GM12874 (cell line): ENCODE data around the gene MAP2.

ENCODE experiments used
- TF ChIP-seq, protein P1 (sequence below): IDR thresholded peaks from 2 replicates; pipeline ENCODE4 v1.5.1; 2011; ENCODE audit warnings: low read depth, mild to moderate bottlenecking, control low read depth, low read length, moderate library complexity; ENCODE audit not compliant: insufficient read depth

The MAP2 gene

DNA sequence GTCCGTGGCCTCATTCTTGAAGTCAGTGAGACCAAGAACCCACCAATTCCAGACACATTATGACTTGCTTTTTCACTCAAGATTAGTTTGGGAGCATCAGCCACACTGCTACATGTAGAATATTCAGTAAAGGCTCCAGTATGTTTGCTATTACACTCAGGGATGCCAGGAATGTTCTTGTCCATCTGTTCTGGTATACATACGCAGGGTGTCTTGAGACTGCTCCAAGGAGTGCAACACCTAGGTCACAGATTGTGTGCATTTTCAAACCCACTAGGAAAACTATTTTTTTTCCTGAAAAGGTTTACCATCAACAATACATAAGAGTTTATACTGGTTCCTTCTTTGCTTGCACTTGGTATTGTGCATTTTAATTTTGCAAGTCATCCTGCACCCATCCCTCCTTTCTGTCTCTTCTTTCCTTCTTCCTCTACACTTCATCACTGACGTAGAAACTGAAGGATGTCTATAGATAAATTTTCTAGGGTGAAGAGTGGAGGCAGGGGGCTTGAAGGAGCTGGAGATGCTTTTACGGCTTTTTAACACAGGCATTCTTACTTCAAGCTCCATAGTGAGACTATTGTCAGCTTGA, 35.3 kb upstream of the MAP2 start:
- TF ChIP-seq, protein P1, sequence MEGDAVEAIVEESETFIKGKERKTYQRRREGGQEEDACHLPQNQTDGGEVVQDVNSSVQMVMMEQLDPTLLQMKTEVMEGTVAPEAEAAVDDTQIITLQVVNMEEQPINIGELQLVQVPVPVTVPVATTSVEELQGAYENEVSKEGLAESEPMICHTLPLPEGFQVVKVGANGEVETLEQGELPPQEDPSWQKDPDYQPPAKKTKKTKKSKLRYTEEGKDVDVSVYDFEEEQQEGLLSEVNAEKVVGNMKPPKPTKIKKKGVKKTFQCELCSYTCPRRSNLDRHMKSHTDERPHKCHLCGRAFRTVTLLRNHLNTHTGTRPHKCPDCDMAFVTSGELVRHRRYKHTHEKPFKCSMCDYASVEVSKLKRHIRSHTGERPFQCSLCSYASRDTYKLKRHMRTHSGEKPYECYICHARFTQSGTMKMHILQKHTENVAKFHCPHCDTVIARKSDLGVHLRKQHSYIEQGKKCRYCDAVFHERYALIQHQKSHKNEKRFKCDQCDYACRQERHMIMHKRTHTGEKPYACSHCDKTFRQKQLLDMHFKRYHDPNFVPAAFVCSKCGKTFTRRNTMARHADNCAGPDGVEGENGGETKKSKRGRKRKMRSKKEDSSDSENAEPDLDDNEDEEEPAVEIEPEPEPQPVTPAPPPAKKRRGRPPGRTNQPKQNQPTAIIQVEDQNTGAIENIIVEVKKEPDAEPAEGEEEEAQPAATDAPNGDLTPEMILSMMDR = no peak

DNA sequence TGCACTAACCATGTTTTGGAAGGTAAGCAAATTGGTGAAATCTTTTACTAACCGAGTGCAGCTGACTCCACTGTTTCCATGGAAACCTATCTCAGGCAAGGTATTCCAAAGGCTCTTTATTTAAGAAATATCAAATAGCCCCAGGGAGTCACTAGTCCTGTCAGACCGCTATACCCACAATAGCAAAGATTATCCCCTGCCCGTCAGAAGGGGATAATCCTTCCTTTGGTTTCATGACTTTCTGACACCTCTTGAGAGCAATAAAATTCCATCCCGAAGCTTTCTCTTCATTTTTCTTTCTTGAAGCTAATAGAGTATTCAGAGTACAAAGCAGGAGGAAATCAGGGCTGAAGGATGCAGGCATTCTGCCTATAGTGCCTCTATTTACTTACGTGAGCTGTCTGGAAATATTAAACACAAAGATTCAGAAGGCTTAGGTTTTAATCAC, 34.7 kb upstream of the MAP2 start:
- TF ChIP-seq, protein P1 = no peak

DNA sequence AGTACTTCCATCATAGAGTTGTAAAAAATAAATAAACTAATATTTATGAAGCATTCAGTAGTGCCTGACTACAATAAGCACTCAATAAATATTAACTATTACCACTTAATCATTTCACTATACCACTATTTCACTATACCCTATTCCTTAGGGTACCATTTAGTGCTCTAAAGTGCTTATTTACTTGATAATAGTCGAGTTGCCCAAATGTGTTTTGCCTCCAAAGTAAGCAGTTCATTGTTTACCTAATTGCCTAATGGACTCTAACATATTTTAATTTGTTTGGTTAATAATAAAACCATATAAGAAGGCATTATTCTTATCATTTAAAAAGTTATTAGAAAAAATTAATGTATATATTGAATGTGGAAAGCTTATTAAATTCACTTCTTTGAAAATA, 33.0 kb upstream of the MAP2 start:
- TF ChIP-seq, protein P1 = no peak

DNA sequence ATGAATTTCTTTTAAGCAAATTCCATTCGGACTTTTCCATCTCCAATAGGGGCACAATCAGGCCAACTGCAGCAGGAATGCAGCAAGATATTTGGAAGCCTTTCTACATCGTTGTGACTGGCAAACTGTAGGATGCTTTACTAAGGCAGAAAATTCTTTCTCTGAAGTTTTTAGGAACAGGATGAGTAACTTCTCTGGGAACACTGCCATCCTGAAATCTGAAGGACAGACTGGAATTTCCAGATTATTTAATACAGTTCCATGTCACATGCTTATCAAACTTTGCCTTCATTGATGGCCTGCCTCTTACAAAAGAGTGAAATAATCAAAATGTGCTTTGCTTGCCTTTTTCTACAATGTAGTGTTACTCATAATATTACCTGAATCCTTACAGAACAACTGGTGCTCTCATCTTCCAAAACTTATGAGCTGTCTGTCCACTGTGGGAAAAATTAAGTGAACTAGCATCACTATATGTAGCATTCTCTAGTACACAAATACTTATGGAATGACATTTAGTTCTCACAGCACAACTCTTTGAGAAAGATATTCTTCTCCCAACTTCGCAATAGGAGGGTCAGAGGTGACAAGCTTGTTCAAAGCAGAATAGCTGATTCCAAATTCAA, 32.0 kb upstream of the MAP2 start:
- TF ChIP-seq, protein P1 = no peak

DNA sequence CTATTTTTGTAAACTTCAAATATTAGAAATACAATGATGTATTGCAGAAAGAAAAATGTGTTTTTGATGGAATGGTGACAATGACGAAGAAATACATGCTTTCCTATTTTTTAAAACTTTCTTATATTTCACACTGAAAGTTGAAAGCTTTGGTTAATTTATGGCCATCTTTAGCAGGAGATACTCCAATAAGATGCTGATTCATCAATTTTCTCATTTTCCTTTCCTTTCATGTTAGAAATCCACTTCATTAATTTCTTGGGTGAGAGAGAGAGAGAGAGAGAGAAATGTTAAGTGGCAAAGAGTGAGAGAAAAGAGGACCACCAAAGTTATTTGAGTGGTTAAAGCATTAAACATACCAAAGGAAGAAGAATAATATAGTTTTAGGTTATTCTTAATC, 28.6 kb upstream of the MAP2 start:
- TF ChIP-seq, protein P1 = no peak

DNA sequence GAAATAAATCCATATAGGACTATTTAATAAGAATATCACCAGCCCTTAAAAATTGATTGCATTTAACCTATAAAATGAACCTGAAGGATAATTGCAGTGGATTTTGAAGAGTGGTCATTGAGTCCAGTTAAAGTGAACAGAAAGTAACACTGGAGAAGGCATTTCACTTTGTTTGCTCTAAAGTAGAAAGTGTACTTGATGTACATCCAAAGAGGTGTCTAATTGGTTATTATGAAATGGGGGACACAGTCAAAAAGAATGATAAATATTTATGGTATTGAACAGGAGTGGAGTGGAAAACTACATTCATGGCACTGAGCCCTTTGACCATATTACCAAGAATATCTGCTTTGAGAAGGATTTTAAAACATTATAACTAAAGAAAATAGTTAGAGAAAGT, 28.2 kb upstream of the MAP2 start:
- TF ChIP-seq, protein P1 = no peak

DNA sequence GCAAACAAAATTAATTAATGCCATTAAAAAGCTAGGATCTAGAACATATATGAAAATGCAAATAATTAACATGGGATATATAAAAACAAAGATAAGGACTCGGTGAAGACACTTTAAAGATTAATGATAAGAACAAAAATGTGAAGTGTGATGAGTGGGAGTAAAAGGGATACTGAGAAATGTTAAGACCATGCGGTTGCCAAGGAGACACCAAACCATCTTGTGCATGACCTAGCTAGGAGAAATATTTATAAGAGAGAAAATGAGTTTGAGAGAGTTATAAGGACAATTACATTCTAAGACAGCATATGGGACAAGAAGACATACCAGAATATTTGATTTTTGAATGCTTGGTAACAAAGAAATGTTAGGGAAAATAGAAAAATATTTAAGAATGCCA, 25.4 kb upstream of the MAP2 start:
- TF ChIP-seq, protein P1 = no peak
